Measurements from ENCODE around the gene DMRT2. TPM values are rescaled to one million over a fixed set of nuclear protein-coding genes. Genes with fewer than 3 reads are reported as not detected.

Gene DMRT2
- total and polyA plus RNA-seq, 2 donors (not counting 3 experiments of a cell fraction or from before 2014, with no cell fraction given) = not detected

- no peak overlapping the region for H3K9ac ChIP-seq (replicated peaks; ENCODE audit: extremely low read depth, insufficient read depth, low read length)
- no peak overlapping the region for H2AFZ ChIP-seq (ENCODE audit: low read depth, low read length)
- no peak overlapping the region for H3K4me3 ChIP-seq (replicated peaks in 1 of 3; ENCODE audit: insufficient read depth in 1 of 3, low read depth in 1 of 3, low read length in 3 of 3)
- H3K9me3 ChIP-seq (replicated peaks; ENCODE audit: control insufficient read depth, insufficient read depth, low read length) = no peaks in the 10 kb centered on the region
- FAIRE-seq (no peak), DNase-seq (ENCODE audit: low read depth, low spot score) (no peak)
- H3K9me1 ChIP-seq (replicated peaks; ENCODE audit: control insufficient read depth, extremely low read depth, insufficient read depth, low read length) = no peaks in the 10 kb centered on the region
- H3K27me3 ChIP-seq (ENCODE audit: control insufficient read depth in 2 of 2, insufficient read depth in 2 of 2, low read length in 2 of 2) = no peaks in the 10 kb centered on the region
- no peaks in the 10 kb centered on the region for H4K20me1 ChIP-seq (replicated peaks; ENCODE audit: control insufficient read depth, extremely low read depth, insufficient read depth, low read length)
- dilution Hi-C loops (cut with MboI; ENCODE audit: extremely low pct_ligation_motif_present, low sequenced_read_pairs) = no loop called here
- no peaks in the 10 kb centered on the region for H3K4me1 ChIP-seq (ENCODE audit: control insufficient read depth, extremely low read depth, insufficient read depth, low read length)
- TF ChIP-seq EZH2 (IDR thresholded peaks at IDR 0.05; ENCODE audit: borderline replicate concordance, low read depth, low read length, severe bottlenecking) (no peak), POLR2A (IDR thresholded peaks at IDR 0.05; ENCODE audit: low read depth, low read length) (no peak)
- H3K79me2 ChIP-seq (ENCODE audit: control insufficient read depth, insufficient read depth, low read length) = no peaks in the 10 kb centered on the region
- H3K36me3 ChIP-seq (ENCODE audit: control insufficient read depth in 2 of 2, extremely low read depth in 1 of 2, insufficient read depth in 2 of 2, low read length in 2 of 2) = no peaks in the 10 kb centered on the region
- BruUV-seq (replicated peaks) = no TSS peak
- intact Hi-C loops (cut with micrococcal nuclease) = no loop called here
- ChIA-PET CTCF (no interaction called here), POLR2A (no interaction called here)
- no peak overlapping the region for H3K27ac ChIP-seq (ENCODE audit: insufficient read depth, low read depth, low read length)
- H3K4me2 ChIP-seq (ENCODE audit: insufficient read depth, low read length) = no peak overlapping the region
Observed at GRCh38 chr9:1087120-1087881, 37.1 kb downstream of the DMRT2 start.

DNA sequence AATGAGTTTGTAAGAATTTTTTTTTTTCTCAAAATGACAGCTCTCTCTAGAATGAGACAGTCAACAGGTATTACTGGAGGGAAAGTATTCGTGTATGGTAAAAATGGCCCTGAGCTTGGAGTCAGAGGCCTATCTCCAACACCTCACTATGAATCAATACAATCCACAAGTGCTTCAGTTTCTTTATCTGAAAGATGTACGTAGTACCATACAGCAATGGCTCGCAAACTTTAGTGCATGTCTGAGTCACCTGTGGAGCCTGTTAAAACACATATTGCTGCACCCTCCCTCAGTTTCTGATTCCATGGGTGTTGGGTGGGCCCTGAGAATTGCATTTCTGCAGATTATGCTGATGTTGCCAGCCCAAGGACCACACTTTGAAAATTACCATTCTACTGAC lies 44.6 kb downstream of the DMRT2 start:
- intact Hi-C loops (cut with micrococcal nuclease) = no loop called here
- Histone ChIP-seq H2AFZ (ENCODE audit: low read depth, low read length) (no peak overlapping the region), H3K4me1 (ENCODE audit: control insufficient read depth, extremely low read depth, insufficient read depth, low read length) (no peaks in the 10 kb centered on the region), H3K36me3 (ENCODE audit: control insufficient read depth in 2 of 2, extremely low read depth in 1 of 2, insufficient read depth in 2 of 2, low read length in 2 of 2) (no peaks in the 10 kb centered on the region), H3K9me1 (replicated peaks; ENCODE audit: control insufficient read depth, extremely low read depth, insufficient read depth, low read length) (no peaks in the 10 kb centered on the region), H3K4me2 (ENCODE audit: insufficient read depth, low read length) (no peak overlapping the region), H3K4me3 (replicated peaks in 1 of 3; ENCODE audit: insufficient read depth in 1 of 3, low read depth in 1 of 3, low read length in 3 of 3) (no peak overlapping the region), H3K79me2 (ENCODE audit: control insufficient read depth, insufficient read depth, low read length) (no peaks in the 10 kb centered on the region), H4K20me1 (replicated peaks; ENCODE audit: control insufficient read depth, extremely low read depth, insufficient read depth, low read length) (no peaks in the 10 kb centered on the region), H3K27ac (ENCODE audit: insufficient read depth, low read depth, low read length) (no peak overlapping the region), H3K9me3 (replicated peaks; ENCODE audit: control insufficient read depth, insufficient read depth, low read length) (peaks cover 4% of the 10 kb centered on the region), H3K9ac (replicated peaks; ENCODE audit: extremely low read depth, insufficient read depth, low read length) (no peak overlapping the region), H3K27me3 (ENCODE audit: control insufficient read depth in 2 of 2, insufficient read depth in 2 of 2, low read length in 2 of 2) (no peaks in the 10 kb centered on the region)
- dilution Hi-C loops (cut with MboI; ENCODE audit: extremely low pct_ligation_motif_present, low sequenced_read_pairs) = no loop called here
- no peak for TF ChIP-seq JUN (IDR thresholded peaks at IDR 0.05; ENCODE audit: borderline replicate concordance, insufficient read depth, insufficient read length, low read depth)
- TF ChIP-seq FOS (IDR thresholded peaks at IDR 0.05; ENCODE audit: borderline replicate concordance, insufficient read depth, low read length) = no peak
- no peak for TF ChIP-seq POLR2A (IDR thresholded peaks at IDR 0.05; ENCODE audit: low read depth, low read length)
- TF ChIP-seq MYC (IDR thresholded peaks at IDR 0.05; ENCODE audit: low read depth, low read length) = no peak
- no peak for TF ChIP-seq CTCF (IDR thresholded peaks at IDR 0.05; ENCODE audit: extremely low read depth in 1 of 2, insufficient read depth in 1 of 2, low read depth in 1 of 2, low read length in 2 of 2)
- TF ChIP-seq EZH2 (IDR thresholded peaks at IDR 0.05; ENCODE audit: borderline replicate concordance, low read depth, low read length, severe bottlenecking) = no peak
- TF ChIP-seq POLR2AphosphoS5 (IDR thresholded peaks at IDR 0.05; ENCODE audit: insufficient read depth, low read depth, low read length) = no peak
- TF ChIP-seq, protein P1, sequence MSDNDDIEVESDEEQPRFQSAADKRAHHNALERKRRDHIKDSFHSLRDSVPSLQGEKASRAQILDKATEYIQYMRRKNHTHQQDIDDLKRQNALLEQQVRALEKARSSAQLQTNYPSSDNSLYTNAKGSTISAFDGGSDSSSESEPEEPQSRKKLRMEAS (IDR thresholded peaks at IDR 0.05; ENCODE audit: insufficient read depth, insufficient read length) = no peak
- TF ChIP-seq GATA2 (IDR thresholded peaks at IDR 0.05; ENCODE audit: insufficient read depth, insufficient read length, low read depth, low read length) = no peak
- ChIA-PET CTCF (no interaction called here), POLR2A (no interaction called here)
- no TSS peak for BruUV-seq (replicated peaks)
- FAIRE-seq (no peak), DNase-seq (ENCODE audit: low read depth, low spot score) (no peak)
